HepG2 (cell line): ENCODE measurements around the gene ZFAND6. TPM values are rescaled to one million over a fixed set of nuclear protein-coding genes. Genes with fewer than 3 reads are reported as not detected.
A peak's percentile ranks its signal among the peaks of the same experiment; 100 is the strongest.

Source experiments
- ATAC-seq: fragments of 200-7000 bp; cut with Tn5 transposase; 3 replicates; pipeline ENCODE4 v1.9.1; 2020; ENCODE audit warnings: mild to moderate bottlenecking, moderate library complexity
- BruUV-seq: library from RNA; stranded (reverse); fragments of 400-500 nt; replicated peaks from 2 replicates; lab custom pipeline; 2021; lab: Mats Ljungman, UMichigan
- CTCF ChIA-PET: fragments of 300-600 bp; formaldehyde crosslinking; extraction: SDS; loops from one replicate; lab custom pipeline; 2021; ENCODE audit warnings: low total read pairs, inconsistent platforms, low intra/inter-chr PET ratio; lab: Yijun Ruan, JAX
- POLR2A ChIA-PET: fragments of 350-600 bp; sonication (Branson Sonifier 250); formaldehyde crosslinking; loops from one replicate; lab custom pipeline; 2020; ENCODE audit warnings: antibody characterized with exemption, inconsistent platforms; lab: Yijun Ruan, JAX
- DNase-seq: peaks from one replicate; pipeline ENCODE4 v3.0.0-alpha.2; 2015; ENCODE audit warnings: low spot score
- FAIRE-seq: peaks from 3 replicates; lab custom pipeline; 2011; peaks lifted over from hg19 to GRCh38; lab: Jason Lieb, UNC
- H2AFZ ChIP-seq: one replicate; pipeline ENCODE4 v1.6.1; 2011; ENCODE audit warnings: low read length, inconsistent platforms
- H3K27ac ChIP-seq: fragments of 300-600 bp; 3 replicates; pipeline ENCODE4 v1.8.0; 2011; ENCODE audit warnings: mixed run types, mild to moderate bottlenecking, mixed read lengths, low read length, inconsistent platforms; ENCODE audit not compliant: insufficient read depth; ENCODE audit errors: extremely low read length
- H3K27me3 ChIP-seq, 2 experiments: fragments of 200-600 bp in 1 of 2; 2 replicates in 1 of 2; 3 replicates in 1 of 2; pipeline versions ENCODE4 v1.6.0 to v1.8.0; 2011; ENCODE audit warnings: low read length in 2 of 2, mild to moderate bottlenecking in 2 of 2, moderate library complexity in 2 of 2, inconsistent platforms in 1 of 2; ENCODE audit not compliant: insufficient read depth in 2 of 2, control insufficient read depth in 1 of 2
- H3K36me3 ChIP-seq, 2 experiments: fragments of 200-600 bp in 1 of 2; replicated peaks in 1 of 2; 2 replicates in 1 of 2; 3 replicates in 1 of 2; pipeline versions ENCODE4 v1.5.1 to v1.8.0; 2011; ENCODE audit warnings: low read length in 2 of 2, inconsistent platforms in 1 of 2; ENCODE audit not compliant: insufficient read depth in 2 of 2, control insufficient read depth in 1 of 2
- H3K4me1 ChIP-seq: 2 replicates; pipeline ENCODE4 v1.5.1; 2012; ENCODE audit warnings: low read length, inconsistent platforms; ENCODE audit not compliant: insufficient read depth
- H3K4me2 ChIP-seq: 2 replicates; pipeline ENCODE4 v1.6.0; 2011; ENCODE audit warnings: low read depth, low read length, inconsistent platforms
- H3K4me3 ChIP-seq, 3 experiments: fragments of 200-600 bp in 1 of 3; sonication (generic), shearing (Covaris generic) in 1 of 3; replicated peaks in 1 of 3; 2 replicates each; pipeline ENCODE4 v1.5.1; 2011 to 2016; ENCODE audit warnings: low read length in 3 of 3, inconsistent platforms in 2 of 3, low read depth in 2 of 3, mild to moderate bottlenecking in 2 of 3, control low read depth in 1 of 3, mixed read lengths in 1 of 3; ENCODE audit not compliant: insufficient read depth in 1 of 3
- H3K79me2 ChIP-seq: one replicate; pipeline ENCODE4 v1.6.1; 2011; ENCODE audit warnings: low read length, inconsistent platforms; ENCODE audit not compliant: insufficient read depth
- H3K9ac ChIP-seq: 2 replicates; pipeline ENCODE4 v1.6.0; 2011; ENCODE audit warnings: mild to moderate bottlenecking, low read depth, low read length, inconsistent platforms; ENCODE audit not compliant: insufficient read depth
- H3K9me3 ChIP-seq: 2 replicates; pipeline ENCODE4 v1.5.1; 2012; ENCODE audit warnings: mild to moderate bottlenecking, low read length
- H4K20me1 ChIP-seq: 2 replicates; pipeline ENCODE4 v1.6.0; 2011; ENCODE audit warnings: inconsistent platforms, mild to moderate bottlenecking, low read length, moderate library complexity; ENCODE audit not compliant: insufficient read depth
- EZH2 ChIP-seq: conservative IDR thresholded peaks from 2 replicates; pipeline ENCODE4 v1.6.1; 2012; ENCODE audit warnings: mild to moderate bottlenecking, low read depth, low read length, moderate library complexity
- ZNF629 ChIP-seq: sonication (generic); formaldehyde crosslinking; conservative IDR thresholded peaks from 2 replicates; pipeline ENCODE4 v1.5.0; 2020; ENCODE audit warnings: missing genetic modification reagents
- ZNF782 ChIP-seq: sonication (generic); formaldehyde crosslinking; IDR thresholded peaks from 2 replicates; pipeline ENCODE4 v1.4.0; 2020; ENCODE audit warnings: missing genetic modification reagents, mild to moderate bottlenecking, borderline replicate concordance
- WGBS: methylation state at CpG from one replicate; pipeline ENCODE4 v1.1.6; 2017; ENCODE audit warnings: low lambda C conversion rate; 5-methylcytosine and 5-hydroxymethylcytosine counted together
- in situ Hi-C: cut with HindIII; loops from 2 replicates; pipeline ENCODE4 v1.10.0; 2017; ENCODE audit warnings: low pct_unique_long_range_greater_than_20kb; ENCODE audit not compliant: extremely low pct_ligation_motif_present
- intact Hi-C: fragments of 100-400 bp; cut with micrococcal nuclease; formaldehyde crosslinking; loops from one replicate; pipeline ENCODE4 v1.10.0; 2022; ENCODE audit not compliant: unreplicated experiment
- polyA plus RNA-seq, 8 experiments: library from polyadenylated mRNA; depleted of rRNA in 3 of 8; stranded (reverse) in 7 of 8; unstranded in 1 of 8; fragments of >200 nt; fragmentation: Illumina TruSeq in 4 of 8; extraction: Trizol in 4 of 8; gene quantifications; 2 replicates each; pipeline versions ENCODE4 v1.2.1 to v1.2.3, GENCODE V29; 2011 to 2016; ENCODE audit warnings: low read depth in 4 of 8, missing spikeins in 1 of 8, mixed read lengths in 1 of 8; ENCODE audit not compliant: insufficient read depth in 1 of 8
- total RNA-seq, 5 experiments: library from RNA; depleted of rRNA; stranded (reverse); fragments of >200 nt; fragmentation: Illumina TruSeq; extraction: Trizol; gene quantifications; 2 replicates each; pipeline ENCODE4 v1.2.3, GENCODE V29; 2016; ENCODE audit warnings: low read depth in 1 of 5

The ZFAND6 gene
- total and polyA plus RNA-seq, 2 of the 13 experiments (the other 11 are each of a cell fraction or from before 2014, with no cell fraction given), result 84.2 to 115 TPM

DNA sequence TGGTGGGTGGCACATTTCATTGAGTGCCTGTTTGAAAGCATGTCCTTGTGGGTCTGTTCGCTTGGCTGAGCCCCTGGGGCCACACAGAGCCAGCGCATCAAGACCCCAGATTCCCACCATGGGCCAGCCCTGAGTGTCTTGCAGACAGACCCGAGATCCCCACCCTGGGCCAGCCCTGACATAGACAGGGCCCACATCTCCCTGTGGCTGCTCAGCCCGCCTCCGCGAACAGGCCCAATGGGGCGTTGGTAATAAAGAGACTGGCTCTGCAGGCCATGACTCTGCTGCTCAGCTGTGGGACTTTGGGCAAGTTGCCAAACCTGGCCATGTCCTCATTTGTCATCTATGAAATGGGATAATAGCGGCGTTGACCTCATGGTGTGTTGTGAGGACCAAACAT lies 116.0 kb downstream of the ZFAND6 start:
- Histone ChIP-seq H3K79me2 (no peaks in the 10 kb centered on the region), H3K4me3 (no peak overlapping the region), H3K4me2 (no peak overlapping the region), H4K20me1 (no peaks in the 10 kb centered on the region), H3K27me3 (no peaks in the 10 kb centered on the region; a peak in 1 of 5 replicates), H2AFZ (no peak overlapping the region), H3K9me3 (no peaks in the 10 kb centered on the region), H3K27ac (no peak overlapping the region), H3K4me1 (peaks cover 26% of the 10 kb centered on the region)
- FAIRE-seq (no peak), DNase-seq (no peak), ATAC-seq (no peak)
- in situ Hi-C loops, result no loop called here
- intact Hi-C loops, result no loop called here
- no TSS peak for BruUV-seq
- POLR2A ChIA-PET, result no interaction called here
- TF ChIP-seq ZNF629, result 0 out of 2 replicates have a peak, but pooled peaks have one; percentile 26
- TF ChIP-seq EZH2, result no peak
- TF ChIP-seq, all 625 proteins: peak for 1
- Histone ChIP-seq H3K36me3 (peaks cover 7 to 50% of the 10 kb centered on the region in 2 experiments; a peak in 4 of 5 replicates), H3K9ac (no peak overlapping the region)
- CTCF ChIA-PET, result no interaction called here
- WGBS, result 100% methylated on average over 3 of the region's 9 CpGs

DNA sequence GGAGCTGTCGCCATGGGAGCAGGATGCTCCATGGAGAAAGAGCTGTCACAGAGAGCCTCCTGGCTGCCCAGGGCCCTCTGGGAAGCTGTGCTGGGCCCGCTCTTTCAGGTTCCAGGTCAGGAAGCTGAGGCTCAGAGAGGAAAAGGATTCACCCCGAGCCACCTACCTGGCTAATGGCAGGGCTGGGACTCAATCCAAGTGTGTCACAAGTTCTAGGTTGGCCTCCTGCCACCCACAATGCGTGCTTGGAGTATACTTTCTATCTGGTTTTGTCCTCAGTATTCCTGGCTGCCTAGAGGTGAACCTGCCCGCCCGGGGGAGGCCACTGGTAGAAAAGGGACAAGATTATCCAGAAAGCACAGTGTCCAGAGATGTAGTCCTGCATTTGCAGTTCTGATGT lies 117.0 kb downstream of the ZFAND6 start:
- BruUV-seq, result no TSS peak
- Histone ChIP-seq H3K4me1 (peaks cover 24% of the 10 kb centered on the region), H3K4me2 (no peak overlapping the region), H3K27ac (no peak overlapping the region), H2AFZ (no peak overlapping the region), H3K27me3 (no peaks in the 10 kb centered on the region; a peak in 1 of 5 replicates), H4K20me1 (no peaks in the 10 kb centered on the region), H3K36me3 (peaks cover 14 to 60% of the 10 kb centered on the region in 2 experiments; a peak in 4 of 5 replicates), H3K9me3 (no peaks in the 10 kb centered on the region), H3K79me2 (no peaks in the 10 kb centered on the region), H3K4me3 (no peak overlapping the region), H3K9ac (no peak overlapping the region)
- in situ Hi-C loops, result no loop called here
- FAIRE-seq (no peak), DNase-seq (no peak), ATAC-seq (no peak)
- POLR2A ChIA-PET, result no interaction called here
- no peak for TF ChIP-seq ZNF782
- intact Hi-C loops, result no loop called here
- CTCF ChIA-PET, result no interaction called here
- WGBS, result 90% methylated on average over 5 of the region's 6 CpGs
